Right lobe of liver (tissue), 4 donors: ENCODE results near the gene BCL2.

Source experiments
- CTCF ChIP-seq, 4 donors: fragments of 200-600 bp in 3 of 4; fragments of 450-650 bp in 1 of 4; IDR thresholded peaks; one replicate each; pipeline versions ENCODE4 v1.5.1 to v1.8.0; 2016 to 2022; ENCODE audit warnings: antibody characterized with exemption in 4 of 4, mild to moderate bottlenecking in 2 of 4
- POLR2A ChIP-seq: fragments of 450-650 bp; IDR thresholded peaks from one replicate; pipeline ENCODE4 v1.6.1; 2017; ENCODE audit warnings: antibody characterized with exemption, mild to moderate bottlenecking
- donor health status: DM: no; HTN: no; CAD: no.
- donor health status: DM: no; HTN: no; CAD: no.
- donor health status: DM: no; HTN: yes; CAD: no.

GRCh38 chr18:63197246-63197869, 122.2 kb downstream of the BCL2 start:
- no peak for TF ChIP-seq POLR2A
- TF ChIP-seq CTCF (IDR thresholded peaks at IDR 0.05) = no peak
